HG03565 (cell line): Measurements from ENCODE around the gene NDFIP1.

Experiments
- ATAC-seq: cut with Tn5 transposase; IDR thresholded peaks from one replicate; pipeline ENCODE4 v1.9.1; 2021; ENCODE audit warnings: mild to moderate bottlenecking, moderate library complexity; ENCODE audit not compliant: unreplicated experiment

The NDFIP1 gene

GRCh38 chr5:142091012-142091411 is 17.6 kb upstream of the NDFIP1 start:
- no peak for ATAC-seq

DNA sequence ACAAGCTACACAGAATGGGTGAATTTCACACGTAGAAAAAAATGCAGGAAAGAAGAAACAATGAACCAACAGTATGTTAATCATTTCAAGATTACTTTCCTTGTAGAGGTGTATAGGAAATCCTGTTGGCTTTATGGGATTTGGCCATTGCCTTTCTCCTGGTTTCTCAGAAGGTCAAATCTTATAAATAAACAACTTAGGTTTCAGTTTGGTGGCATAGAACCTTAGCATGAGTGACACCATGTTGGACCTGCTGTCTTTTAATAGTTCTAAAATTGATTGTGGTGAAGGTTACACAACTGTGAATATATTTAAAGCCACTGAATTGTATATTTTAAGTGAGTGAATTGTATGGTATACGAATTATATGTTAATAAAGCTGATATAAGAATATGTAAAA is 16.7 kb upstream of the NDFIP1 start:
- ATAC-seq = no peak

GRCh38 chr5:142095035-142095434 is 13.5 kb upstream of the NDFIP1 start:
- no peak for ATAC-seq

DNA sequence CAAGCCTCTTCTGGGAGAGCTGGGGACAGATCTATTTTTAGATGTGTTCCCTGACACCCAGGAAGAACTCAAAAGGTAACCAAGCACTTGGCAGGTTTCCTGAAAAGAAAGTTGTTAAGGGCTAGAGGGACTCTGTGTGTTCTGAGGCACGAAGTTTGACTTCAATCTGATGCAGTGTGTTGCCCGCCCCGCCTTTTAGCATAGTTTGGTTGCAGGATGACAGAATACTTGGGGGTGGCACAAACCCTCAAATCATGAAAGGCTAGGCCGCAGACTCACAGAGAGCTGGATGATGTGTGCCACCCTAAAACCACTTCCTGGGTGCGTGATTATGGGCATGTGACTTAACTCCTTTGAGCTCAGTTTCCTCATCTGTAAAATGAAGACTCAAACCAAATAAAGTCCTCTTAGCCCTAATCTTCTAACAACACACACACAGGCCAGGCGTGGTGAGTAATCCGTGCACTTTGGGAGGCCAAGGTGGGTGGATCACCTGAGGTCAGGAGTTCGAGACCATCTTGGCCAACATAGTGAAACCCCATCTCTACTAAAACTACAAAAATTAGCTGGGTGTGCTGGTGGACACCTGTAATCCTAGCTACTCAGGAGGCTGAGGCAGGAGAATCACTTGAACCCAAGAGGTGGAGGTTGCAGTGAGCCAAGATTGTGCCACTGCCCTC is 12.8 kb upstream of the NDFIP1 start:
- no peak for ATAC-seq

GRCh38 chr5:142096382-142096781 is 12.2 kb upstream of the NDFIP1 start:
- ATAC-seq = no peak

DNA sequence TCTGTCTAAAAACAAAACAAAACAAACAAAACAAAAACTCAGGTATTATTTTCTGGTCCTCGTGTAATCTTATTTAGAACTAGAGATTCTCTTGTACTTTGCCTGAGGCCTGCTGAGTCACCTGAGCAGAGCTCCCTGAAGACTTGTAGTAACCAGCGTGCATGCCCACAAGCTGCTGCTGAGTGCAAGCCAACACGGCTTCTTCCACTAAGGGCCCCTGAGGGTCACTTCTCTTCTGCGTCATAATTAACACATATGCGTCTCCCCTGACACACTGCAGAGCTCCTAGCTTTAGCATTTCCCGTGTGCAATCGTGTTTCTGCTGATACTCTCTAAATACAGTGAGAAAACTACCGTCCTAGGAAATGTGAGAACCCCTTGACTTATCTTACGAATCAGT is 10.9 kb upstream of the NDFIP1 start:
- ATAC-seq = no peak

DNA sequence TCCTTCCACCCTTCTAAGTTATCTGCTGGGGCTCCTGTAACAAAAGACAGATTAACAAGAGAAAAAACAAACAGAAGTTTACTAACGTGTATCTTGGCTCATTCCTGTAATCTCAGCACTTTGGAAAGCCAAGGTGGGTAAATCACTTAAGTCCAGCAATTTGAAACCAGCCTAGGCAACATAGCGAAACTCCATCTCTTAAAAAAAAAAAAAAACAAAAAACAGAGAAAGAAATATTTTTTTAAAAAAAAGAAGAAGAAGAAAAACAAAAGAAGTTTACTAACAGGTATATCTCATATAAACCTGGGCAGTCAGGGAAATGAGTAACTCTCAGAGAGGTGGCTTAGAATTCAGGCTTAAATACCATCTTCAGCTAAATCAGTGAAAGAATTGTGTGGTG is 10.3 kb upstream of the NDFIP1 start:
- no peak for ATAC-seq

DNA sequence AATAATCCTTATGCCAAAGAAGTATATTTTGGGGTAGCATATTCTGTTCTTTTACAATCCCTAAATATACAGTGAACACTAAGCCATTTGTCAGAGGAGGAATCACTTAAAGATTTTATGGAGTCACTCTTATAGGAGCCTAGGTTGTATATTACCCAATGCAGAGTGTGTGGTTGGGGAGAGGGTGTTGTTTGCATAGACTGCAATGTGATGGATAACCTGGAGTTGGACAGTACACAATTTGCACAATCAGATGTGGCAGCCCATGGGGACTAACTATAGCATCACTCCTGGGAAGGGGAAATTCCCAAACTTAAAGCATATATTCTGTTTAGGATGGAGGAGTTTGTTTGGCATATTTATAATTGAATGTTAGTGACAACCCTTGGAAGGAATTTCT is 9.6 kb upstream of the NDFIP1 start:
- no peak for ATAC-seq

GRCh38 chr5:142100307-142100706 is 8.3 kb upstream of the NDFIP1 start:
- no peak for ATAC-seq

GRCh38 chr5:142102980-142103740 is 5.4 kb upstream of the NDFIP1 start:
- ATAC-seq = no peak

DNA sequence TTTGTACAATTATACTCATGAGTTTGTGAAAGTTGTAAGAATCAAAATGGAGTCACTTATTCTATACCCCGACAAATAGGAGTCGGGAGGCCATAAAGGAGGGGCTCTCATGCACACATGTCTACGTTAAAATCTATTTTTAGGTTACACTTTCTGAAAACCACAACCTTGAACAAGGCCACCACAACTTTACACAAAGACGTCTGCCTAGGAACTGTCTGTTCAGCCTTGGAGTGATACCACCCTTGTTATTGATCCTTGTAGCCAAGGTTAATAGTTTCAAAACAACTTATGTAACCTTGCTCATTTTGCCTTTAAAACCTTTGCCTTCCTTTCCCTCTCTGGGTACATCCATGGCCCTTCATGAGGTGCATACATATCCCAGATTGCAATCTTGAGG is 4.1 kb upstream of the NDFIP1 start:
- no peak for ATAC-seq

DNA sequence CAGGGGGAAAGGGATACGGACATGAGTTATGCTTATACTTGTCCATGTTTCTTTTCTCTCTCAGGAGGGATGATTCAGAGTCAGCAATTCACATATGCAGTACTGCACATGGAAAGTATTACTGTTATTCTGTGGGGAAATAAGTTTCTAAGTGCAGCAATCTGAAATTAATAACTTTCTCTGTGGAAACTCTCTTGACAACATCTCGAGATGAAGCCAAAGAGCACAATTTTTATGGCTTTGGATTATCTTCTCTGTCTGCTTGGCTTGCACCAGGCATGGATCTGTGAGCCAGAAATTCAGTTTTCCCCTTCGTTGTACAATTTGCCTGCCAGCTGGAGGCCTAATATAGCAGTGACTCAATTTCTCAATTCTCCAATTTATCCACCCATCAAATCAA is 2.5 kb upstream of the NDFIP1 start:
- no peak for ATAC-seq

DNA sequence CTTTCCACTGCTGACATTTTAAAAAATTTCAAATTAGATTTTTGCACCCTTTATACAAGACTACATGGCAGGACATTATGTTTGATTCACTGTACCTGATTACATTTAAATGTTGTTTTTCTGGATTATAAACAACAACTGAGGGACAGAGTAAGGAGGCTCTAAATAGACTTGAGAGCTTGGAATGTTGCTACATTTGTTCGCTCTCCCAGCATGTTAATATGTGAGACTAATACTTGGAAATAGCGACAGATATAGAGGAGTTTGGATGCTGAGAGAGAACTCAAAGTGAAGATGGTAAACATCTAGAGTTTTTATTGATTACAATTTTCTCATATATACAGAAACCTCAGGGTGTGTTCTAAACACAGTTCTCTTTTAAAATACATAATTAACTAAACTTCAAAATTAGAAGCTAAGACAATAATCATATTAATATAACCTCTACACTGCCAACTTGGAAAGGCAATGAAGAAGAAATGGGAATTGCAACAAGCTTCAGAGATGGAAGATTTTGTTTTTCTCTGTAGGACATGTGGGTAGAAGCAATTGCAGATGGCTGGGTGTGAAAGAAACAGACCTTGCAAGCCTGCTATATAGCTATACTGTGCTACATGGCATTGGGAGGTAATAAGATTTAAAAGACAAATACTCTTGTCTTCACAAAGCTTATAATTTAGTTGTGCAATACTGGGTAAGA is 1.4 kb upstream of the NDFIP1 start:
- ATAC-seq = no peak

- ATAC-seq = no peak
Observed at GRCh38 chr5:142107736-142108431, 695 bp upstream of the NDFIP1 start.

DNA sequence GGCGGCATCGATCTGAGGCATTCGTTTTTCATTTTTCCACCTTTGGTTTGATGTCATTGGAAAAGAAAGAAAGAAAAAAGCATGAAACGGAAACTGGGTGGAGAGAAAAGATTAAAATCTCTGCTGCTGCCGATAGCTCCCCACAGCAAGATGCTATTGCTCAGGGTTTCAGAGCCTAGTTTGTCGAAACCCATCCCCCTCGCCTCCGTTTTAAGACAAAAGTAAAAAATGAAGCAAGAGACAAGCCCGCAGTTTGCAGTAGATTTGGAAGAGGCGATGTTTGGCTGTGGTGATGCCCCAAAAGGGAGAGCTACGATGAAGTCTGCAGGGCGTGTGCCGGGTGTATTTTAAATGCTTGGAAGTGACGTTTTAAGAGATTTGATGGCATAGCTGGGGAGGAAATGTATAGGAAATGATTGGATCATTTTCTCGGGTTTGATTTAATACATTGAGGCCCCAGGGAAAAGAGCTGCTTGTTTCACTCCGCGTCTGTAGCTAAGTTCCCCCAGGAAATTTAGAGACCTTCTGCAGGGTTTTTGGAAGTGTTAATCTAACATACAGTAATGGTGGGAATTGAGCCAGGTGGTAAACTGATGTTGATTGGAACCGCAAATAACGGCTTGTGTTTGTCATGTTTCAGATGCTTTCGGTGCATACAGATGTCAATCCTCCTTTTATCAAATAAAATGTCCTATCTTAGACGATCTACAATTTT is 909 bp downstream of the NDFIP1 start:
- no peak for ATAC-seq

DNA sequence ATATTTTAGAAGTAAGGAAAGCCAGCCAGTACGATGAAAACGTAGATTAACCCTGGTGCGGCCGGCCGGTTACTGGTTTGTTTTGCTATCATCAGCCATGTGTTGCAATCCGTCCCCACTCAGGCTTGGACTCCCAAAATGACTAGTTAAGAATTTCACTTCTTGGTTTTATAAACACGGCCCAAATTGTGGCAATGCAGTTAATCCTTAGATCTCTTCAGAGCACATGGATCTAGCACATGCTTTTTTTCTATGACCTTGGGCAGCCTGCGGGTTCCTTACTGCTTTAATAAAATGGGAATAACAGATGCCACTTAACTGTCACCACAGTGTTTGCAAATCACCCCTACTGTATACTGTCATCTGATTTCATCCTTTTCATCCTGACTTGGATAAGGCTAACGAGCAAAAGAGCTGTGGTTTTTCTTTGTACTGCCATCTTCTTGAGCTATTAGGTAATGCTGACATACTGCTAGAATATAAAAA is 1.5 kb downstream of the NDFIP1 start:
- ATAC-seq = no peak

GRCh38 chr5:142110988-142111687 is 2.6 kb downstream of the NDFIP1 start:
- no peak for ATAC-seq

DNA sequence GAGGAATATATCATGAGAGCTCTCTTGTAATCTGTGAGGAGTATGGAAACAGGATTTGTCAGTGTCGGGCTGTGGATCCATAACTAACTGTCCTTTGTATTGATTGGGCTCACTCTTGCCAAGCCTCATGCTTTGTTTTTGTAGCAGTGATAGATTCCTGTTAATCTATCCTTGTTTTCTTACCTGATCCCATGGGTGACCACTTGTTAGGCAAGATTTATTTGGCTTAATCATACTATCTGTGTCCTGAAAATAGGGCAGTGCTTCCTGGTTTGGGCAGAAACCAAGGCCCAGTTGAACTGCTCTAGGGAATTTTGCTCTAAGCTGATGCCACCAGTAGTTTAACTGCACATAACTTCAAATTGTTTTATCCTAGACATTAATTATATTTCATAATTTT is 6.1 kb downstream of the NDFIP1 start:
- ATAC-seq = no peak

- no peak for ATAC-seq
Observed at GRCh38 chr5:142115937-142116614, 7.5 kb downstream of the NDFIP1 start.
